ENCODE results near the gene CD44.

DNA sequence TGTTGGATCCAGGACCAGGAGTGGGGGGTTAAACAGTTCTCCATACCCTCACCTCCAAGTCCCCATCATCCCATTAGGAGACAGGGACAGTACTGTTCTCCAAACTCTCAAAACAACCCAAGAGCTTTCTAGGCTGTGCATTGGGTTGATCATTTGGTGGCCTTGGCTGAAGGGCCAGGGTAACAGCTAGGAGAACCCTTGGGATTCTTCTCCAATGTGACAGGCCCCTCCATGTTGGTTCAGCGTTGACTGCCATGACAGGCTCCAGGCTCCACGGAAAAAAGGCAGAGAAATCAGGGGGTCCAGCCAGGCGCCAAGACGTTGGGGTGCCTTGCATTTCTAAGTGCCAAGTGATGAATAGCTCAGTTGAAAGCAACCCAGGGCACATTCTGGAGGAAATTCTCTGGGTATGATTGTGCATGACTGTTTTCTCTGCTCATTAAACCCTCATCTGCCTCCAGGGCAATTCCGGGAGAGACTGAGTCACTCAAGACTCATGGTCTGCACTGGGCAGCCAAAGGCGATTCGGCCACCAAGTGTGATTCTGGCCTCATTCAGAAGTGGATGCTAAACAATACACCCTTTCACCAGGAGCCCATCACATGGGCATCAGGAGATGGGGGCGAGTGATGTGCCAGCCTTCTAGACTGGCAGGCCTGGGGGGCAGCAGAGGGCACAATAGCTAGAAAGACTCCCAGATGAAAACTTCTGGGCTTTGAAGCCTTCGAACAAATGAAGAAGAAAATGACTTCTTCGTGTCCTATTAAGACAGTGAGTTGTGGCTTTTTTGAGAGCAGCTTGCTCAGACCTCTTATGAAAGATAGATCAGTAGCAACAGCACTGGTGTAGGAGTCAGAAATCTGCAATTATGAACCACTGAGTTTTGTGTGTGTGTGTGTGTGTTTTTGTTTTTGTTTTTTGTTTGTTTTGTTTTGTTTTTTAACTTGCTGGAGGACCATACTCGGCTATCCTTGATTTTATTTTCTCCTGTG is 27.7 kb downstream of the CD44 start:
- TF ChIP-seq, protein P1, sequence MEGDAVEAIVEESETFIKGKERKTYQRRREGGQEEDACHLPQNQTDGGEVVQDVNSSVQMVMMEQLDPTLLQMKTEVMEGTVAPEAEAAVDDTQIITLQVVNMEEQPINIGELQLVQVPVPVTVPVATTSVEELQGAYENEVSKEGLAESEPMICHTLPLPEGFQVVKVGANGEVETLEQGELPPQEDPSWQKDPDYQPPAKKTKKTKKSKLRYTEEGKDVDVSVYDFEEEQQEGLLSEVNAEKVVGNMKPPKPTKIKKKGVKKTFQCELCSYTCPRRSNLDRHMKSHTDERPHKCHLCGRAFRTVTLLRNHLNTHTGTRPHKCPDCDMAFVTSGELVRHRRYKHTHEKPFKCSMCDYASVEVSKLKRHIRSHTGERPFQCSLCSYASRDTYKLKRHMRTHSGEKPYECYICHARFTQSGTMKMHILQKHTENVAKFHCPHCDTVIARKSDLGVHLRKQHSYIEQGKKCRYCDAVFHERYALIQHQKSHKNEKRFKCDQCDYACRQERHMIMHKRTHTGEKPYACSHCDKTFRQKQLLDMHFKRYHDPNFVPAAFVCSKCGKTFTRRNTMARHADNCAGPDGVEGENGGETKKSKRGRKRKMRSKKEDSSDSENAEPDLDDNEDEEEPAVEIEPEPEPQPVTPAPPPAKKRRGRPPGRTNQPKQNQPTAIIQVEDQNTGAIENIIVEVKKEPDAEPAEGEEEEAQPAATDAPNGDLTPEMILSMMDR (IDR thresholded peaks at IDR 0.05; ENCODE audit: low read depth, low read length, poor library complexity, severe bottlenecking) = no peak
- no peak for TF ChIP-seq EZH2phosphoT487 (IDR thresholded peaks at IDR 0.05; ENCODE audit: borderline replicate concordance, low read length)
